T-helper 1 cell treated with Interleukin-12 subunit alpha and Interleukin-12 subunit beta and Interleukin-4 antibody, amounts not matched to agents 30 μg/mL and 1 μg/mL, for 36 hours (primary cell): ENCODE results near the gene TMTC1.

Experiments
- H3K27ac Mint-ChIP-seq: one replicate; pipeline ENCODE4 v1.8.0; 2021; ENCODE audit warnings: mild to moderate bottlenecking, mixed read lengths
- H3K27me3 Mint-ChIP-seq: one replicate; pipeline ENCODE4 v1.8.0; 2021; ENCODE audit warnings: low read depth, mixed read lengths
- H3K36me3 Mint-ChIP-seq: one replicate; pipeline ENCODE4 v1.8.0; 2021; ENCODE audit warnings: low read depth, mixed read lengths
- H3K4me1 Mint-ChIP-seq: one replicate; pipeline ENCODE4 v1.8.0; 2021; ENCODE audit warnings: low read depth, mixed read lengths
- H3K4me3 Mint-ChIP-seq: one replicate; pipeline ENCODE4 v1.8.0; 2021; ENCODE audit warnings: mild to moderate bottlenecking, moderate library complexity, mixed read lengths
- H3K9me3 Mint-ChIP-seq: one replicate; pipeline ENCODE4 v1.8.0; 2021; ENCODE audit warnings: mixed read lengths

TMTC1 gene

DNA sequence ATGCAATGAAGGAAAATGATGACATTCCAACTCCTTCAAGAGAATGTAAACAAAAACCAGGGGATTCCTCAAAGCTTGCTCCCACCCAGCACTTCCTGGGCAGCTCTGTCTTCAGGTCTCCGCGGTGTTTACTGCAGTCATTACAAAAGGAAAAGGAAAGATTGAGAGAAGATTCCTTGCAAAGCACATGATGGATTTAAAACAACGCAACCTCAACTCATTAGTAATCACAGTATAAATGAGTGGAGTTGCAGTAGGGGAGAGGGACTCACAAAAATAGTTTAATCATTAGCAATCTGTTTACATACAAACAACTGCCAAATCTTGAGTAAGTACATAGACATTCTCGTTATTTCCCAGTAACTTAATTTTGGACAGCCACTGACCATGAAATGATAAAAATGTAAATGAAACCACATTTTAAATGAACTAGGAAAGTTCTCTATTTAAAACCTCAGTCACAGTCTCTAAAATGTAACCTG is 236.6 kb downstream of the TMTC1 start:
- Mint-ChIP-seq H3K36me3 (no peaks in the 10 kb centered on the region), H3K27ac (no peak overlapping the region), H3K9me3 (no peaks in the 10 kb centered on the region), H3K4me1 (no peaks in the 10 kb centered on the region), H3K27me3 (peaks cover 10% of the 10 kb centered on the region), H3K4me3 (no peak overlapping the region)

GRCh38 chr12:29546000-29546399 is 237.7 kb downstream of the TMTC1 start:
- no peaks in the 10 kb centered on the region for H3K9me3 Mint-ChIP-seq
- H3K4me3 Mint-ChIP-seq, result no peak overlapping the region
- H3K27ac Mint-ChIP-seq, result no peak overlapping the region
- H3K4me1 Mint-ChIP-seq, result no peaks in the 10 kb centered on the region
- H3K36me3 Mint-ChIP-seq, result no peaks in the 10 kb centered on the region
- H3K27me3 Mint-ChIP-seq, result peaks cover 10% of the 10 kb centered on the region

DNA sequence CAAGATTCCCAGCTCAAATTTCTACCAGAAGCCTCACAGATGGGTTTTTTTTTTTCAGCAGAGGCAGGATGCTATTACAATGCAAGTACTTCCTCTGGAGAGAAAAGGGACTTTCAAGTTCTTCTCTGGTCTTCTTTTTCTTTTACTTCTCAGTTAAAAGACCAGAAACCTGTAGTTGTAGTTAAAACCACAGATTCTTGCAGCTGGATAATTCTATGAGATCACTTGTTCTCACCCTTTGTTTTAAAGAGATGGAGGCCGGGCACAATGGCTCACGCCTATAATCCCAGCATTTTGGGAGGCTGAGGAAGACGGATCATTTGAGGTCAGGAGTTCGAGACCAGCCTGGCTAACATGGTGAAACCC is 238.7 kb downstream of the TMTC1 start:
- Mint-ChIP-seq H3K4me3 (no peak overlapping the region), H3K27me3 (peaks cover 10% of the 10 kb centered on the region), H3K36me3 (no peaks in the 10 kb centered on the region)

DNA sequence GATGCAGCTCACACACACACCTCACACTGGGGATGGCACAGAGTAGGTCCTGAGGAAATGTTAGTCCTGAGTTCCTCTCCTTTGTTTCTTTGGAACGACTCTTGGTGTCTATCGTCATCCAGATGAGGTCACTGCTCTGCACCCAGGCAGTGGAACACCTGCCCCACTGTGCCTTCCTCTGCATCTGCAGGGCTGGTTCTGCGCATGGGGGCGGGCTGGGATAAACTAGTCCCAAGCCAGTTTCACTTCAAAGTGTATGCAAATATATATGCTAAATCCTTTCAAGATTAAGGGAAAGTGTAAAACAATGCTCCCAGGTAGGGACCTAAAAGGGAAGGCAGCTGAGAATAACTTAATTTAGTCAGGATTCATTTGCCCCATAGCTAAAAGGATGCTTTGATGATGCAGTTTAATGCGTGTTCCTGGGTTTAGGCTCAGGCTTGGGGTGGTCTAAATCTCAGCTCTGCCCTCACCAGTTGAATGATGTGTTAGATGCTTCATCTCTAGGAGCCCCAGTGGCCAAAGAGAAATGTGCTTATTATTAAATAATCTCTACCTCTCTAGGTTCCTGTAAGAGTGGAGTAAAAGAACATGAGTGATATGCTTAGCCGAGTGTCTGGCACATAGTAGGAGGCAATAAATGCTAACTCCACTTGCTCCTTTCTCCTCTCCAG is 239.2 kb downstream of the TMTC1 start:
- Mint-ChIP-seq H3K9me3 (no peaks in the 10 kb centered on the region), H3K27ac (no peak overlapping the region), H3K4me3 (no peak overlapping the region), H3K27me3 (peaks cover 10% of the 10 kb centered on the region), H3K4me1 (no peaks in the 10 kb centered on the region), H3K36me3 (no peaks in the 10 kb centered on the region)

More for the DNA sequence above, 238.7 kb downstream of the TMTC1 start:
- Mint-ChIP-seq H3K9me3 (no peaks in the 10 kb centered on the region), H3K4me1 (no peaks in the 10 kb centered on the region), H3K27ac (no peak overlapping the region)

DNA sequence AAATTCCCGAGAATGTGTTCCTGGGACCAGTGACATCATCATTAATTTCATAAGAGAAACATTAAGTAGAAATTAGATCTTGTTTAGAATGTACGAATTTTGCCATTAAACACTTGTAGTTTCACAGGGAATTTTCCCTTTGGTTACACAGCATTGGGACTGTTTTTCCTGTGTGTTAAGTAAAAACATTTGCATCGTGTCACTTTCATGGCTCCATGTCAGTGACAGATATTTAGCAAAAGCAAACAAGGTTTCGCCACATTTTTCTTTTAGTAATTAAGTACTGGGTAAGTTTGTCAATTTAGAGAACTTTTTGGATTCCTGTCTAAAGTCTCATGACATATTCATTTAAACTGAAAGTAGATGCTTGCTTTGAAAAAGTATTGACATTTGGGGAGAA is 240.7 kb downstream of the TMTC1 start:
- Mint-ChIP-seq H3K27me3 (peaks cover 9% of the 10 kb centered on the region), H3K36me3 (no peaks in the 10 kb centered on the region), H3K9me3 (no peaks in the 10 kb centered on the region), H3K4me1 (no peaks in the 10 kb centered on the region), H3K4me3 (no peak overlapping the region), H3K27ac (no peak overlapping the region)

DNA sequence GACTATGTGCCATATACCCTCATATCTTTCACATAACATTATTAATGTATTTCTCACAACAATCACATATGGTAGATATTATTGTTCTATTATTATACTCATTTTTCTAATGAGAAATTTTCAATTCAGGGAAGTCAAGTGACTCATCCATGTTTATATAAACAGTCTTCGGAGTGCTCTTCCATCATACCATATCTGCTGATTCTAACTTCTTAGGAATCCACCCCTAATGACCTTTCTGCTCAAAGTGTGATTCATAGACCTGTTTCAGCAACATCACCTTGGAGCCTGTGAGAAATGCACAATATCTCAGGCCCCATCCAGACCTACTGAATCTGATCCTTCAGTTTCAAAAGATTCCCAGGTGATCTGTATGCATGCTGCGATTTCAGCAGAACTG is 246.4 kb downstream of the TMTC1 start:
- no peaks in the 10 kb centered on the region for H3K27me3 Mint-ChIP-seq
- H3K27ac Mint-ChIP-seq, result no peak overlapping the region
- H3K4me1 Mint-ChIP-seq, result no peaks in the 10 kb centered on the region
- no peaks in the 10 kb centered on the region for H3K36me3 Mint-ChIP-seq
- no peak overlapping the region for H3K4me3 Mint-ChIP-seq
- no peaks in the 10 kb centered on the region for H3K9me3 Mint-ChIP-seq

- H3K4me3 Mint-ChIP-seq, result no peak overlapping the region
- no peaks in the 10 kb centered on the region for H3K4me1 Mint-ChIP-seq
- H3K27ac Mint-ChIP-seq, result no peak overlapping the region
These were observed 248.8 kb downstream of the TMTC1 start for GRCh38 chr12:29534935-29535334.

DNA sequence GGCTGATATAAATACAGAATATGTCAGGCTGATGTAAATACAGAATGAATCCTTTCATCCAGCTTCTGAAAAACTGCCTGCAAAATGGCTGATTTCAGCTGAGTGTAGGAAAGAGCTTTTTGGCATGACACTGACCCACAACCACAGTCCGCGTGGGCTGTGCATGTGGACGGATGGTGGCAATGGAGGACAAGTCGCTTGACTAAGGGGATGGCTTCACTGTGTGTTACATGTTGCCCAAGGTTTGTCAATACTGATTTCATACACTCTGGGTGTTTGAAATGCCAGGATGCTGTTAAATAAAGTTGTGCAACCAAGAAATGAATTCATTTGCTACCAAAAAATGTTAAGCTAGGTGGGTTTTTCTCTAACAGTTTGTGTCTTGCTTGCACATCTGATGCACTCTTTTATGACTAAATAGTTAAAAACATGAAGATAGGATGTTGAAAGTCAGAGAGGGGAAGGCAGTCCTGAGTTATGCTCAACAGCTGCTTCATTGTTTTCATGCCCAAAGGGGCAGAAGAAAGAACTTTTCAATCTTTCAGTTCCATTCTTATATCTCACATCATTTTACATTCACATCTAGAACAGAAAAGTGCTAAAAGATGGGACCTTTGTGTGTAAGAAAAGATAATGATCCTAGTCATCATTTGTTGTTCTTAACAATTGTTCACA is 249.8 kb downstream of the TMTC1 start:
- H3K27ac Mint-ChIP-seq, result no peak overlapping the region
- H3K9me3 Mint-ChIP-seq, result no peaks in the 10 kb centered on the region
- no peak overlapping the region for H3K4me3 Mint-ChIP-seq
- H3K36me3 Mint-ChIP-seq, result no peaks in the 10 kb centered on the region
- peaks cover 8% of the 10 kb centered on the region for H3K27me3 Mint-ChIP-seq
- no peaks in the 10 kb centered on the region for H3K4me1 Mint-ChIP-seq

More at GRCh38 chr12:29534935-29535334, 248.8 kb downstream of the TMTC1 start:
- Mint-ChIP-seq H3K9me3 (no peaks in the 10 kb centered on the region), H3K27me3 (peaks cover 8% of the 10 kb centered on the region), H3K36me3 (no peaks in the 10 kb centered on the region)

- H3K27me3 Mint-ChIP-seq, result peaks cover 13% of the 10 kb centered on the region
- no peaks in the 10 kb centered on the region for H3K36me3 Mint-ChIP-seq
- H3K4me1 Mint-ChIP-seq, result no peaks in the 10 kb centered on the region
- H3K9me3 Mint-ChIP-seq, result no peaks in the 10 kb centered on the region
- H3K4me3 Mint-ChIP-seq, result no peak overlapping the region
- no peak overlapping the region for H3K27ac Mint-ChIP-seq
These were observed 252.3 kb downstream of the TMTC1 start for GRCh38 chr12:29531471-29531870.

DNA sequence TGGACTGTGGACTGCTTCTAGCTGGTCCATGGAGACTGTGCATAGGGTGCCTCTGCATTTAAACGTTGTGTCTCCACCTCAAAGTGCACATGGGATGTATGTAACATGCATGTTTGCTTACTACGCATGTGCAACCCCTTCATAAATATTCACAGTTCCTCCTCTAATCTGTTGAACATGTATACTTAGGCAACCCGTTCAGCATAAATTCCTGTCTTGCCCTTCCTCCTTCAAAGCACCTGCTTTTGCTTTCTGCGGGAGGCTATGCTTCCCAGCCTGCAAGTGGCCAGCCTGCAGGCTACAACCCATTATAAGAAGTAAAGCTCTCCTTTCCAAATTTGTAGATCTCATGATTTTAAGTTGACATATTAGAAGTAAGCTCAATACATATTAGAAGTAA is 253.3 kb downstream of the TMTC1 start:
- Mint-ChIP-seq H3K4me3 (no peak overlapping the region), H3K9me3 (no peaks in the 10 kb centered on the region), H3K36me3 (no peaks in the 10 kb centered on the region), H3K27me3 (peaks cover 13% of the 10 kb centered on the region), H3K4me1 (no peaks in the 10 kb centered on the region), H3K27ac (no peak overlapping the region)

GRCh38 chr12:29528161-29528560 is 255.6 kb downstream of the TMTC1 start:
- H3K4me3 Mint-ChIP-seq, result no peak overlapping the region
- no peaks in the 10 kb centered on the region for H3K4me1 Mint-ChIP-seq
- H3K27me3 Mint-ChIP-seq, result peaks cover 17% of the 10 kb centered on the region
- no peak overlapping the region for H3K27ac Mint-ChIP-seq
- no peaks in the 10 kb centered on the region for H3K36me3 Mint-ChIP-seq
- no peaks in the 10 kb centered on the region for H3K9me3 Mint-ChIP-seq

DNA sequence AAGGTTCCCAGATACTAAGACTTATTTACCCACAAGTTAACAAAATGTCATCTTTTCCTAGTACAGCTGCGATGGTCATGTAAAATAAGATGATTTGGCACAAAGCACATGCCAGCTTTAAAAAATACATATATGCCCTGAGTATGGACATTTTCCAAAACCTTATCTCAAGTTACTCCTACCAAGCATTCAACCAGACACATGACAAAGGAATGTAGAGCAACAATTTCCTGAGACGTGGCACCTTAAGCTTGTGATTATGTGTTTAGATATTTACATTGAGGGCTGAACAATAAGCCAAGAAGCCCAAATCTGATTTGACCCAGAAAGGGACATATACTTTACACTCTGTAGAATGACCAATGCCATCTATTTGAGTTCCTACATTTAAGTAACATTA is 261.8 kb downstream of the TMTC1 start:
- peaks cover 4% of the 10 kb centered on the region for H3K27me3 Mint-ChIP-seq
- no peak overlapping the region for H3K27ac Mint-ChIP-seq
- H3K9me3 Mint-ChIP-seq, result no peaks in the 10 kb centered on the region
- H3K4me3 Mint-ChIP-seq, result no peak overlapping the region
- H3K4me1 Mint-ChIP-seq, result no peaks in the 10 kb centered on the region
- H3K36me3 Mint-ChIP-seq, result no peaks in the 10 kb centered on the region

DNA sequence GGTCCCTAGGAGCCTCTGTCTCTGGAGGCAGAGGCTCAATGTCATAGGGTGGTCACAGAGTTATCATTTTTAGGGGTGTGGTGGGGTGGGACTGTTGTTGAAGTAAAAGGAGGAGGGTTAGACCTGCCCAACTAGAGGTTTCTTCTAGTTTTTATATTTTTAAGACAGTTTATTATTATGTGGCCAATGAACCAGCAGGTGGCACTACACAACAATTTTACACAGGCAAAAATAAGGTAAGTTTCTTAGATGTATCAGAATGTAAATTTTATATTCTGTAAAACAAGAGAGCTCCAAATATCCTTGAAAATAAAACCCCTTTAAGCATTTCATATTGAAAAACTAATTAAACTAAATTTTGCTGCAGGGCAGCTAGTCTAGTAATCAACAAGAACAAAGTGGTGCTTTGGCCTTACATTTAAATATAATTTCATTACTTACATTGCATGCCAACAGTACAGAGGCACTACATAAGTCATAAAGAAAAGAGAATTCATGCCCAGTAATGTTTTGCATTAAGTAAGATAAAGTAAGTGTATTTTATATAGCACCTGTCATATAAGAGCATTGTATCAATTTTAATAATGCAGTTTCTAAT is 264.1 kb downstream of the TMTC1 start:
- H3K4me3 Mint-ChIP-seq, result no peak overlapping the region
- H3K27me3 Mint-ChIP-seq, result peaks cover 9% of the 10 kb centered on the region
- no peaks in the 10 kb centered on the region for H3K36me3 Mint-ChIP-seq
- no peaks in the 10 kb centered on the region for H3K9me3 Mint-ChIP-seq
- no peaks in the 10 kb centered on the region for H3K4me1 Mint-ChIP-seq
- no peak overlapping the region for H3K27ac Mint-ChIP-seq

DNA sequence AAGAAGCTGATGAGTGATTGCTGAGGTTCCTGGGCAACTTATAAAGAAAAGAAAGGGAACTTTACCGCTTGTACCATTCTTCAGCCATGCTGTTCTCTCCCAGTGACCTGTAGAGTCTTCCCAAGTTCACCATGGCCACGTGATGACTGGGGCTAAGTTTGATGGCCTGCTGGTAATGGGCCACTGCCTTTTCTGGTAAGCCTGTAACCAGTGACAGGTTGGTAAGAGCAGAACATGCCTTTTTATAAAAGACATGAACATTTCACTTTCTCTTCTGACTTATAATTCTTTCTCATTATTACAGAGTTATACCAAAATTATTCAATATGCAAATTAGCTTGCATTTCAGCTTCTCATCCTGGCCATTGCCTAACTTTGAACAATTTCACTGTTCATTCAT is 265.3 kb downstream of the TMTC1 start:
- peaks cover 8% of the 10 kb centered on the region for H3K27me3 Mint-ChIP-seq
- H3K4me1 Mint-ChIP-seq, result no peaks in the 10 kb centered on the region
- no peaks in the 10 kb centered on the region for H3K36me3 Mint-ChIP-seq
- H3K9me3 Mint-ChIP-seq, result no peaks in the 10 kb centered on the region
- no peak overlapping the region for H3K4me3 Mint-ChIP-seq
- no peak overlapping the region for H3K27ac Mint-ChIP-seq

- Mint-ChIP-seq H3K27me3 (peaks cover 8% of the 10 kb centered on the region), H3K36me3 (no peaks in the 10 kb centered on the region), H3K9me3 (no peaks in the 10 kb centered on the region), H3K27ac (no peak overlapping the region), H3K4me3 (no peak overlapping the region), H3K4me1 (no peaks in the 10 kb centered on the region)
These were observed 266.5 kb downstream of the TMTC1 start for GRCh38 chr12:29517264-29517663.
